Measurements from ENCODE around the gene SUN2.

GRCh38 chr22:38735126-38735464, 20.7 kb downstream of the SUN2 start:
- no peak for TF ChIP-seq CTCF (IDR thresholded peaks at IDR 0.05)
- no peak for TF ChIP-seq POLR2A (IDR thresholded peaks at IDR 0.05)
